ENCODE measurements around the gene MATK. TPM values are rescaled to one million over a fixed set of nuclear protein-coding genes. Genes with fewer than 3 reads are reported as not detected.

MATK gene
- total RNA-seq, 1 experiment from 2014 or later, result 0.29 TPM

DNA sequence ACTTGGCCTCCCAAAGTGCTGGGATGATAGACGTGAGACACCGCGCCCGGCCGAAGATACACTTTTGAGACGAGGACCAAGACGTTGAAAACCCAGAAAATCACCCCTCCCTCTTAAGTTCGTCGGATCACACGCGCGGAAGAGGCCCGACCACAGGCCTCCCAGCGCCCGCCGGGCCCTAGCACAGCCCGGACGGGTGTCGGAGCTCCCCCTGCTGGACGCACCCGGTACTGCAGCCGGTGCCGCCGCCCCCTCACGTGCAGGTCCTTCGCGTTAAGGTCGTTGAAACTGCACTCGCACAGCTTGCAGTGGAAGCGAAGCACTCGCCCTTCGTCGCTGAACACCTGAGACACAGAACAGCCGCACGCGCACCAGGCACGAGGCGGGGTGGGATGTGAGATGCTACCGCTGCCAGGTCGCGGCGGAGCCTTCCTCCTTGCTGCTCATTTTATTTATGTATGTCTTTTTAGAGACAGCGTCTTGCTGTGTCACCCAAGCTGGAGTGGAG is 35.7 kb upstream of the MATK start:
- DNase-seq, result peak in 1 of 2 experiments; percentile 70
- no peaks in the 10 kb centered on the region for H3K9me3 Mint-ChIP-seq (ENCODE audit: unreplicated experiment)
- Histone ChIP-seq H3K4me1 (no peaks in the 10 kb centered on the region), H3K27me3 (replicated peaks; ENCODE audit: control insufficient read depth, insufficient read depth, low read length) (no peaks in the 10 kb centered on the region), H3K9me3 (no peaks in the 10 kb centered on the region), H3K36me3 (ENCODE audit: control insufficient read depth, insufficient read depth, low read length) (no peaks in the 10 kb centered on the region), H3K4me3 (ENCODE audit: low read depth, low read length) (no peak overlapping the region)
- H3K36me3 Mint-ChIP-seq (ENCODE audit: insufficient read depth, unreplicated experiment), result no peaks in the 10 kb centered on the region
- intact Hi-C loops (cut with micrococcal nuclease; ENCODE audit: unreplicated experiment), result no loop called here
- H3K4me3 Mint-ChIP-seq (ENCODE audit: unreplicated experiment), result no peak overlapping the region
- CTCF ChIA-PET, result interaction anchor here (0.6 to 1.1 kb wide), 3 partner anchors 33 to 149 kb away, joined by 3 to 4 read pairs (median 3); partner anchors contain the start of genes DAPK3 and MRPL54
- no peaks in the 10 kb centered on the region for H3K4me1 Mint-ChIP-seq (ENCODE audit: low read depth, unreplicated experiment)
- POLR2A ChIA-PET, result no interaction called here
- no peak overlapping the region for H3K27ac Mint-ChIP-seq (ENCODE audit: unreplicated experiment)
- TF ChIP-seq, protein P1, sequence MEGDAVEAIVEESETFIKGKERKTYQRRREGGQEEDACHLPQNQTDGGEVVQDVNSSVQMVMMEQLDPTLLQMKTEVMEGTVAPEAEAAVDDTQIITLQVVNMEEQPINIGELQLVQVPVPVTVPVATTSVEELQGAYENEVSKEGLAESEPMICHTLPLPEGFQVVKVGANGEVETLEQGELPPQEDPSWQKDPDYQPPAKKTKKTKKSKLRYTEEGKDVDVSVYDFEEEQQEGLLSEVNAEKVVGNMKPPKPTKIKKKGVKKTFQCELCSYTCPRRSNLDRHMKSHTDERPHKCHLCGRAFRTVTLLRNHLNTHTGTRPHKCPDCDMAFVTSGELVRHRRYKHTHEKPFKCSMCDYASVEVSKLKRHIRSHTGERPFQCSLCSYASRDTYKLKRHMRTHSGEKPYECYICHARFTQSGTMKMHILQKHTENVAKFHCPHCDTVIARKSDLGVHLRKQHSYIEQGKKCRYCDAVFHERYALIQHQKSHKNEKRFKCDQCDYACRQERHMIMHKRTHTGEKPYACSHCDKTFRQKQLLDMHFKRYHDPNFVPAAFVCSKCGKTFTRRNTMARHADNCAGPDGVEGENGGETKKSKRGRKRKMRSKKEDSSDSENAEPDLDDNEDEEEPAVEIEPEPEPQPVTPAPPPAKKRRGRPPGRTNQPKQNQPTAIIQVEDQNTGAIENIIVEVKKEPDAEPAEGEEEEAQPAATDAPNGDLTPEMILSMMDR (IDR thresholded peaks at IDR 0.05; ENCODE audit: insufficient read depth in 1 of 2, low read depth in 1 of 2, low read length in 1 of 2, severe bottlenecking in 1 of 2, unreplicated experiment in 1 of 2), result peak; percentile 76 to 95
- H3K27me3 Mint-ChIP-seq (ENCODE audit: insufficient read depth, unreplicated experiment), result no peaks in the 10 kb centered on the region
- no TSS peak for BruUV-seq (replicated peaks)

DNA sequence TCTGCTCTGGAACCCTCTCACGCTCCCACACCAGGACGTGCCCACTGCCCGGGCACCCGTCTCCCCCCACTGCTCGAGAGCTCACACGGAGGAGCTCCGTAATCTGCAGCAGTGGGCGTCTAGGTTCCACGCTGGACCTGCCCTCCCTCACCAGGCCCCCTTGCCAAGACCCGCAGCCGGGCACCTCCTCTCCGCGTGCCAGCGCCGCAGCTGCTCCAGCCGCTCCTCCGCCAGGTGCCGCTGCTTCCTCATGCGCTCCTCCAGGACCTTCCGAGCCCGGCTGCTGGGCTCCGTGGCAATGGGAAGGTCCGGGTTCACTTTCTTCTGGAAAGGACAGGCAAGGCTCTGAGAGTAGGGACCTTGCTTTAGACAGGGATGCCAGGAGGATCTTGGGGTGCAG is 35.0 kb upstream of the MATK start:
- POLR2A ChIA-PET, result no interaction called here
- Mint-ChIP-seq H3K4me3 (ENCODE audit: unreplicated experiment) (no peak overlapping the region), H3K27ac (ENCODE audit: unreplicated experiment) (no peak overlapping the region), H3K36me3 (ENCODE audit: insufficient read depth, unreplicated experiment) (no peaks in the 10 kb centered on the region), H3K9me3 (ENCODE audit: unreplicated experiment) (no peaks in the 10 kb centered on the region), H3K4me1 (ENCODE audit: low read depth, unreplicated experiment) (no peaks in the 10 kb centered on the region), H3K27me3 (ENCODE audit: insufficient read depth, unreplicated experiment) (no peaks in the 10 kb centered on the region)
- BruUV-seq (replicated peaks), result no TSS peak
- H3K27me3 ChIP-seq (replicated peaks; ENCODE audit: control insufficient read depth, insufficient read depth, low read length), result no peaks in the 10 kb centered on the region
- CTCF ChIA-PET, result no interaction called here
- H3K4me3 ChIP-seq (ENCODE audit: low read depth, low read length), result no peak overlapping the region
- no peak for DNase-seq
- H3K4me1 ChIP-seq, result no peaks in the 10 kb centered on the region
- H3K36me3 ChIP-seq (ENCODE audit: control insufficient read depth, insufficient read depth, low read length), result no peaks in the 10 kb centered on the region
- TF ChIP-seq, protein P1 (IDR thresholded peaks at IDR 0.05; ENCODE audit: insufficient read depth in 1 of 2, low read depth in 1 of 2, low read length in 1 of 2, severe bottlenecking in 1 of 2, unreplicated experiment in 1 of 2), result no peak
- H3K9me3 ChIP-seq, result no peaks in the 10 kb centered on the region
- intact Hi-C loops (cut with micrococcal nuclease; ENCODE audit: unreplicated experiment), result no loop called here

DNA sequence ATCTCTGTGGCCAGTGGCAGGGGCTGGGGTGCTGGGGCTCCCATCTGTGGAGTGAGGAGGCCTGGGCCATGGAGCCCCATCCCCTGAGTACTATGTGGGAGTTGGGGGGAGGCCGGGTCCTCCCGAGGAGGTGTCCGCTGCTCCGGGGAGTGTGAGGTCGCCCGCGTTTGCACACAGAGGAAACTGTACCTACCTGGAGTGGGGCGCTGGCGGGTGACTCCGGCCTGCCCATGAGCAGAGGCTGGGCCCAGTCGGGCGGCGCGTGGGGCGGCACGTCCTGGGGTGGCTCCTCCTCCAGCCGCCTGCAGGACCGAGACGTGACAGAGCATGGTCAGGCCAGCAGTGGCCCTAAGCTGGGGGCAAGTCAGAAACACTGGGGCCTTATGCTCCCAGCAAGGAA is 33.8 kb upstream of the MATK start:
- H3K4me3 Mint-ChIP-seq (ENCODE audit: unreplicated experiment), result no peak overlapping the region
- H3K9me3 Mint-ChIP-seq (ENCODE audit: unreplicated experiment), result no peaks in the 10 kb centered on the region
- no peaks in the 10 kb centered on the region for H3K27me3 Mint-ChIP-seq (ENCODE audit: insufficient read depth, unreplicated experiment)
- intact Hi-C loops (cut with micrococcal nuclease; ENCODE audit: unreplicated experiment), result no loop called here
- TF ChIP-seq, protein P1 (IDR thresholded peaks at IDR 0.05; ENCODE audit: insufficient read depth in 1 of 2, low read depth in 1 of 2, low read length in 1 of 2, severe bottlenecking in 1 of 2, unreplicated experiment in 1 of 2), result no peak
- Histone ChIP-seq H3K9me3 (no peaks in the 10 kb centered on the region), H3K4me1 (no peaks in the 10 kb centered on the region), H3K27me3 (replicated peaks; ENCODE audit: control insufficient read depth, insufficient read depth, low read length) (no peaks in the 10 kb centered on the region), H3K36me3 (ENCODE audit: control insufficient read depth, insufficient read depth, low read length) (no peaks in the 10 kb centered on the region), H3K4me3 (ENCODE audit: low read depth, low read length) (no peak overlapping the region)
- POLR2A ChIA-PET, result no interaction called here
- BruUV-seq (replicated peaks), result no TSS peak
- H3K27ac Mint-ChIP-seq (ENCODE audit: unreplicated experiment), result no peak overlapping the region
- H3K36me3 Mint-ChIP-seq (ENCODE audit: insufficient read depth, unreplicated experiment), result no peaks in the 10 kb centered on the region
- CTCF ChIA-PET, result no interaction called here
- DNase-seq, result no peak
- H3K4me1 Mint-ChIP-seq (ENCODE audit: low read depth, unreplicated experiment), result no peaks in the 10 kb centered on the region
